PFSK-1 (cell line): ENCODE data around the gene ATG16L1.

Source experiments
- FOXP2 ChIP-seq: optimal IDR thresholded peaks from 2 replicates; pipeline ENCODE3; 2011; ENCODE audit warnings: borderline replicate concordance, control low read depth, inconsistent platforms; ENCODE audit not compliant: insufficient read depth; ENCODE audit errors: extremely low read length, extremely low read depth
- POLR2AphosphoS5 ChIP-seq: IDR thresholded peaks from 2 replicates; pipeline ENCODE4 v1.6.1; 2012; ENCODE audit warnings: low read depth, mild to moderate bottlenecking, control low read depth, low read length, moderate library complexity
- SIN3A ChIP-seq: IDR thresholded peaks from 2 replicates; pipeline ENCODE4 v1.6.1; 2012; ENCODE audit warnings: mild to moderate bottlenecking, low read length, moderate library complexity, borderline replicate concordance; ENCODE audit not compliant: insufficient read depth
- TAF1 ChIP-seq: IDR thresholded peaks from 2 replicates; pipeline ENCODE4 v1.6.1; 2012; ENCODE audit warnings: low read length, control low read depth, borderline replicate concordance; ENCODE audit not compliant: insufficient read depth
- TF ChIP-seq, protein P1 (sequence below), 2 experiments: IDR thresholded peaks; 2 replicates each; pipeline versions ENCODE4 v1.6.1 to v1.8.0; 2011 to 2012; ENCODE audit warnings: low read depth in 2 of 2, low read length in 2 of 2, control low read depth in 1 of 2, inconsistent platforms in 1 of 2, mild to moderate bottlenecking in 1 of 2, moderate library complexity in 1 of 2; ENCODE audit not compliant: insufficient read depth in 1 of 2

ATG16L1 gene

DNA sequence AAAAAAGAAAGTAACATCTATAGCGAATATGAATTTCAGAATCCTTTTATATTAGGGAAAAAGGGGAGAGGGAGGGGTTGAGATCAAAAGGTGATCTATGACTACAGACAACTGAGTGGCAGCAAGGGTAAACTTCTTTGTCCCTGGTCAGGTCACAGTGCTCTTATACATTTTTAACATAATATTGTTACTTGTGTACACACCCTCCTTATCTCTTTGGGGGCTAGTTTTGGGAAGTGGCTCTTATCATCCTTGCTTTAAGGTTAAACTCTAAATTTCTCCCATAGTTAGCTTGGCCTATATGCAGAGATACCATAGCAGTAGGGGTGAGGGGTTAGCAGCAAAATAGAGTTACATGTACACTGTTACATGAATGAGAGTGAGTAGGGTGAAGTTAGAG lies 31.6 kb upstream of the ATG16L1 start:
- TF ChIP-seq POLR2AphosphoS5 = no peak
- no peak for TF ChIP-seq TAF1
- TF ChIP-seq, protein P1, sequence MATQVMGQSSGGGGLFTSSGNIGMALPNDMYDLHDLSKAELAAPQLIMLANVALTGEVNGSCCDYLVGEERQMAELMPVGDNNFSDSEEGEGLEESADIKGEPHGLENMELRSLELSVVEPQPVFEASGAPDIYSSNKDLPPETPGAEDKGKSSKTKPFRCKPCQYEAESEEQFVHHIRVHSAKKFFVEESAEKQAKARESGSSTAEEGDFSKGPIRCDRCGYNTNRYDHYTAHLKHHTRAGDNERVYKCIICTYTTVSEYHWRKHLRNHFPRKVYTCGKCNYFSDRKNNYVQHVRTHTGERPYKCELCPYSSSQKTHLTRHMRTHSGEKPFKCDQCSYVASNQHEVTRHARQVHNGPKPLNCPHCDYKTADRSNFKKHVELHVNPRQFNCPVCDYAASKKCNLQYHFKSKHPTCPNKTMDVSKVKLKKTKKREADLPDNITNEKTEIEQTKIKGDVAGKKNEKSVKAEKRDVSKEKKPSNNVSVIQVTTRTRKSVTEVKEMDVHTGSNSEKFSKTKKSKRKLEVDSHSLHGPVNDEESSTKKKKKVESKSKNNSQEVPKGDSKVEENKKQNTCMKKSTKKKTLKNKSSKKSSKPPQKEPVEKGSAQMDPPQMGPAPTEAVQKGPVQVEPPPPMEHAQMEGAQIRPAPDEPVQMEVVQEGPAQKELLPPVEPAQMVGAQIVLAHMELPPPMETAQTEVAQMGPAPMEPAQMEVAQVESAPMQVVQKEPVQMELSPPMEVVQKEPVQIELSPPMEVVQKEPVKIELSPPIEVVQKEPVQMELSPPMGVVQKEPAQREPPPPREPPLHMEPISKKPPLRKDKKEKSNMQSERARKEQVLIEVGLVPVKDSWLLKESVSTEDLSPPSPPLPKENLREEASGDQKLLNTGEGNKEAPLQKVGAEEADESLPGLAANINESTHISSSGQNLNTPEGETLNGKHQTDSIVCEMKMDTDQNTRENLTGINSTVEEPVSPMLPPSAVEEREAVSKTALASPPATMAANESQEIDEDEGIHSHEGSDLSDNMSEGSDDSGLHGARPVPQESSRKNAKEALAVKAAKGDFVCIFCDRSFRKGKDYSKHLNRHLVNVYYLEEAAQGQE (IDR thresholded peaks at IDR 0.05; ENCODE audit: insufficient read depth in 1 of 2, low read depth in 2 of 2, low read length in 2 of 2) = no peak
- TF ChIP-seq SIN3A = no peak
- no peak for TF ChIP-seq FOXP2

DNA sequence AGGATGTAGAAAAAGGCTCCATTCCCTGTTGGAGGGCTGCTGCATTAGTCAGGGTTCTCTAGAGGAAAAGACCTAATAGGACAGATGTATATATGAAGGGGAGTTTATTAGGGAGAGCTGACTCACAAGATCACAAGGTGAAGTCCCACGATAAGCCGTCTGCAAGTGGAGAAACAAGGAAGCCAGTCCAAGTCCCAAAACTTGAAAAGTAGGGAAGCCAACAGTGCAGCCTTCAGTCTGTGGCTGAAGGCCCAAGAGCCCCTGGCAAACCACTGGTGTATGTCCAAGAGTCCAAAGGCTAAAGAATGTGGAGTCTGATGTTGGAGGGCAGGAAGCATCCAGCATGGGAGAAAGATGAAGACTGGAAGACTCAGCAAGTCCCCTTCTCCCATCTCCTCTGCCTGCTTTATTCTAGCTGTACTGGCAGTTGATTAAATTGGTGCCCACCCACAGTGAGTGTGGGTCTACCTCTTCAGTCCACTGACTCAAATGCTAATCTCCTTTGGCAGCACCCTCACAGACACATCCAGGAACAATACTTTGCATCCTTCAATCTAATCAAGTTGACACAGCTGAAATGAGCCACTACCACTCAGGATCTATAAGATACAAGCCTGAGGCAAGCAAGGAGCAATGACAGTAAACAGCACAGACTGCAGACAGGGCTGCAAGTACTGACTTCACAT lies 30.0 kb upstream of the ATG16L1 start:
- TF ChIP-seq TAF1 = no peak
- TF ChIP-seq, protein P1 (IDR thresholded peaks at IDR 0.05; ENCODE audit: insufficient read depth in 1 of 2, low read depth in 2 of 2, low read length in 2 of 2) = no peak
- no peak for TF ChIP-seq FOXP2
- no peak for TF ChIP-seq SIN3A
- TF ChIP-seq POLR2AphosphoS5 = no peak

GRCh38 chr2:233223059-233223894 lies 28.2 kb upstream of the ATG16L1 start:
- TF ChIP-seq, protein P1 (IDR thresholded peaks at IDR 0.05; ENCODE audit: insufficient read depth in 1 of 2, low read depth in 2 of 2, low read length in 2 of 2) = no peak
- no peak for TF ChIP-seq POLR2AphosphoS5
- no peak for TF ChIP-seq TAF1
- TF ChIP-seq FOXP2 = no peak
- no peak for TF ChIP-seq SIN3A

DNA sequence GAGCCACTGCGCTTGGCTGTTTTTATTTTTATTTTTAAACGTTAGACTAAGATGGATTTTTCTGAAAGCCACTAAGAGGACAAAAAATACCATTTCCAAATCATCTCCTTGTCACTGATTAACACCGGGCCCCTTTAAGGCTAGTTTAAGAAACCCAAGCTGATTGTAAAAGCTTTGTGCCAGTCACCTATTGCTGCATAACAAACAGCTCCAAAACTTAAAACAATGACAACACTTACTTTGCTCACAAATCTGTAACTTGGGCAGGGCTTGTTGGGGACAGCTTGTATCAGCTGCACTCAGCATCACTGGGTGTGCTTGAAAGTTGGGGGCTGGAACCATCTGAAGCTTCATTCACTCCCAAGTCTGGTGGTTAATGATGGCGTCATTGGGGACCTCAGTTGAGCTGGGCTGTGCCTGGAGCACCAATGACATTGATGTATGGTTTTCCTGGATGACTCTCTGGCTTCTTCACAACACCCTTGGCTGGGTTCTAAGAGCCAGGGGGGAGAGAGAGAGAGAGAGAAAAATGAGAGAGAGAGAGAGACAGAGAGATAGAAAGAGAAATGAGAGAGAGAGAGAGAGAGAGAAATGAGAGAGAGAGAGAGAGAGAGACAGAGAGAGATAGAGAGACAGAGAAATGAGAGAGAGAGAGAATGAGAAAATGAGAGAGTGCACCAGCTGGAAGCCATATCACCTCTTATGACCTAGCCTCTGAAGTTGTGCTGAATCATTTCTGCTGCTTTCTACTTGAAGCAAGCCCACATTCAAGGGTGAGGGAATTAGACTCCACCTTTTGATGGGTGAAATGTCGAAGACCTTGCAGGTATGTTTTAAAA lies 26.0 kb upstream of the ATG16L1 start:
- TF ChIP-seq SIN3A = no peak
- TF ChIP-seq FOXP2 = no peak
- TF ChIP-seq POLR2AphosphoS5 = no peak
- no peak for TF ChIP-seq TAF1
- TF ChIP-seq, protein P1 (IDR thresholded peaks at IDR 0.05; ENCODE audit: insufficient read depth in 1 of 2, low read depth in 2 of 2, low read length in 2 of 2) = no peak
